Measurements from ENCODE around the gene EXOC8. TPM values are rescaled to one million over a fixed set of nuclear protein-coding genes. Genes with fewer than 3 reads are reported as not detected.

Gene EXOC8
- total and polyA plus RNA-seq, 2 of the 13 experiments (the other 11 are each of a cell fraction or from before 2014, with no cell fraction given), result 2.1 to 7.9 TPM

DNA sequence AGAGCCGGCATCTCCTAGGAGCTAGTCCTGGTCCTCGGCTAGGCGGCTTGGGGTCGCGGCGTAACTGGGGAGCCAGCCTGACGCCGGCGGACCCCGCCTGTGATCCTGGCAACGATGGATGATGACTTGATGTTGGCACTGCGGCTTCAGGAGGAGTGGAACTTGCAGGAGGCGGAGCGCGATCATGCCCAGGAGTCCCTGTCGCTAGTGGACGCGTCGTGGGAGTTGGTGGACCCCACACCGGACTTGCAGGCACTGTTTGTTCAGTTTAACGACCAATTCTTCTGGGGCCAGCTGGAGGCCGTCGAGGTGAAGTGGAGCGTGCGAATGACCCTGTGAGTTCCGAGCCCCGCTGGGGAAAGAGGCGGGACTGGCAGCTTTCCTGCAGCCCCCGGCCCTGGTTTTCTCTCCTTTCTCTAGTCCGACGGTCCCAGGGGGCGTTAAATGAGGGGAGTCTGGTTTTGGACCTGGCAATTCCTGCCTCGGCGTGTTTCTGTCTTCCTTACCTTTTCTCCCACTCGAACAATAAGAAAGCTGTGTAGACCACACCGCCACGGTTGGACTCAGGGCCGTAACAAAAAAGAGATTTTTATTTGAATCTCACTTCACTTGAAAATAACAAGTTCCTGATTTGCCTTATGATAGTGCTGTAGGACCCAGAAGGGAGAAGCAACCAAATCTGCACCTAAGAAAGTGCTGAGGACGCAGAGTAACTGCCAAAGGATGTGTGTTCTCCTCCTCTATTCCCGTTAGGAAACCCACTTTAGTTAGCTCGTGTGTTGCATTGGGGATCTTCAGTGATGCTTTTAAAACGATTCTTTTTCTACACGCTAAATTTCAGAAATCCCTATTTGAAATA, 847 bp upstream of the EXOC8 start, which contains the start of gene SPRTN (continued):
- TF ChIP-seq KIAA2018 (CRISPR knock-in tag; IDR thresholded peaks at IDR 0.05; ENCODE audit: borderline replicate concordance) (no peak), NFKBIZ (CRISPR knock-in tag; IDR thresholded peaks at IDR 0.05) (no peak), ZNF766 (CRISPR knock-in tag; IDR thresholded peaks at IDR 0.05; ENCODE audit: borderline replicate concordance) (peak; percentile 51; the same call in 1 of the 2 replicates), ZBTB8A (CRISPR knock-in tag; IDR thresholded peaks at IDR 0.05; ENCODE audit: borderline replicate concordance, low read depth) (no peak), SMYD3 (CRISPR knock-in tag; IDR thresholded peaks at IDR 0.05) (no peak), SMARCE1 (IDR thresholded peaks at IDR 0.05; ENCODE audit: borderline replicate concordance) (no peak), ZNF33B (CRISPR knock-in tag; IDR thresholded peaks at IDR 0.05) (no peak), ZNF44 (CRISPR knock-in tag; IDR thresholded peaks at IDR 0.05) (no peak), KDM2A (CRISPR knock-in tag; IDR thresholded peaks at IDR 0.05; ENCODE audit: borderline replicate concordance, low read depth) (no peak; the same call in 1 of the 2 replicates), IRF1 (CRISPR knock-in tag; IDR thresholded peaks at IDR 0.05; ENCODE audit: low read depth) (no peak), YEATS4 (CRISPR knock-in tag; IDR thresholded peaks at IDR 0.05; ENCODE audit: borderline replicate concordance) (peak; percentile 74), MAF1 (CRISPR knock-in tag; IDR thresholded peaks at IDR 0.05; ENCODE audit: borderline replicate concordance) (no peak), ZNF567 (CRISPR knock-in tag; IDR thresholded peaks at IDR 0.05; ENCODE audit: borderline replicate concordance) (no peak; the same call in 1 of the 2 replicates), ZFP82 (CRISPR knock-in tag; IDR thresholded peaks at IDR 0.05; ENCODE audit: borderline replicate concordance) (no peak; the same call in 1 of the 2 replicates), MAFF (IDR thresholded peaks at IDR 0.05; ENCODE audit: low read depth, low read length) (no peak), ZNF792 (CRISPR knock-in tag; IDR thresholded peaks at IDR 0.05) (no peak), KLF6 (CRISPR knock-in tag; IDR thresholded peaks at IDR 0.05) (peak; percentile 3; the same call in 1 of the 2 replicates), ZNF382 (CRISPR knock-in tag; IDR thresholded peaks at IDR 0.05; ENCODE audit: borderline replicate concordance) (no peak), ZNF670 (CRISPR knock-in tag; IDR thresholded peaks at IDR 0.05; ENCODE audit: borderline replicate concordance) (no peak), ZNF232 (CRISPR knock-in tag; IDR thresholded peaks at IDR 0.05; ENCODE audit: borderline replicate concordance) (0 out of 2 replicates have a peak, but pooled peaks have one; percentile 73)
- TF ChIP-seq, protein P1, sequence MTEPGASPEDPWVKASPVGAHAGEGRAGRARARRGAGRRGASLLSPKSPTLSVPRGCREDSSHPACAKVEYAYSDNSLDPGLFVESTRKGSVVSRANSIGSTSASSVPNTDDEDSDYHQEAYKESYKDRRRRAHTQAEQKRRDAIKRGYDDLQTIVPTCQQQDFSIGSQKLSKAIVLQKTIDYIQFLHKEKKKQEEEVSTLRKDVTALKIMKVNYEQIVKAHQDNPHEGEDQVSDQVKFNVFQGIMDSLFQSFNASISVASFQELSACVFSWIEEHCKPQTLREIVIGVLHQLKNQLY (CRISPR knock-in tag; IDR thresholded peaks at IDR 0.05), result no peak

Data from HepG2 (cell line).